Measurements from ENCODE around the gene PDCD1. TPM values are rescaled to one million over a fixed set of nuclear protein-coding genes. Genes with fewer than 3 reads are reported as not detected.
A peak's percentile ranks its signal among the peaks of the same experiment; 100 is the strongest.

Gene PDCD1
- total and polyA plus RNA-seq, 2 of the 13 experiments (the other 11 are each of a cell fraction or from before 2014, with no cell fraction given), result 0.04 TPM; not detected in 1

GRCh38 chr2:241848761-241849615 lies 9.7 kb downstream of the PDCD1 start:
- CTCF ChIA-PET (ENCODE audit: low intra/inter-chr PET ratio, low total read pairs), result no interaction called here
- Histone ChIP-seq H3K9ac (ENCODE audit: insufficient read depth, low read depth, low read length) (no peak overlapping the region), H4K20me1 (ENCODE audit: insufficient read depth, low read length) (no peaks in the 10 kb centered on the region), H3K27me3 (ENCODE audit: control insufficient read depth in 1 of 2, insufficient read depth in 2 of 2, low read length in 2 of 2) (peaks cover 31 to 73% of the 10 kb centered on the region in 2 experiments), H3K36me3 (replicated peaks in 1 of 2; ENCODE audit: control insufficient read depth in 1 of 2, insufficient read depth in 2 of 2, low read length in 2 of 2) (no peaks in the 10 kb centered on the region), H3K9me3 (ENCODE audit: low read length) (no peaks in the 10 kb centered on the region), H3K27ac (ENCODE audit: extremely low read length, insufficient read depth, low read length) (no peak overlapping the region), H3K4me3 (replicated peaks in 1 of 3; ENCODE audit: insufficient read depth in 1 of 3, low read depth in 2 of 3, low read length in 3 of 3) (no peak overlapping the region), H3K79me2 (ENCODE audit: insufficient read depth, low read length) (no peaks in the 10 kb centered on the region), H3K4me2 (ENCODE audit: low read depth, low read length) (no peak overlapping the region), H3K4me1 (ENCODE audit: insufficient read depth, low read length) (peaks cover 15% of the 10 kb centered on the region), H2AFZ (ENCODE audit: low read length) (no peak overlapping the region)
- no peak for ATAC-seq
- DNase-seq (ENCODE audit: low spot score), result no peak
- FAIRE-seq, result no peak
- intact Hi-C loops (cut with micrococcal nuclease; ENCODE audit: unreplicated experiment) (no loop called here), in situ Hi-C loops (cut with HindIII; ENCODE audit: extremely low pct_ligation_motif_present, low pct_unique_long_range_greater_than_20kb) (no loop called here)
- TF ChIP-seq WIZ (CRISPR knock-in tag; IDR thresholded peaks at IDR 0.05) (no peak), HNRNPLL (IDR thresholded peaks at IDR 0.05; ENCODE audit: low read depth, low read length, poor library complexity, severe bottlenecking) (peak; percentile 4)
- POLR2A ChIA-PET, result no interaction called here
- BruUV-seq (replicated peaks), result no TSS peak
- 75% methylated on average over 27 of the region's 39 CpGs for WGBS (ENCODE audit: low lambda C conversion rate)

GRCh38 chr2:241846406-241846805 lies 12.3 kb downstream of the PDCD1 start:
- H3K4me3 ChIP-seq (replicated peaks in 1 of 3; ENCODE audit: insufficient read depth in 1 of 3, low read depth in 2 of 3, low read length in 3 of 3), result no peak overlapping the region
- ChIA-PET CTCF (ENCODE audit: low intra/inter-chr PET ratio, low total read pairs) (no interaction called here), POLR2A (interaction anchor here (1.3 kb wide), 1 partner anchor 37 kb away, joined by 3 read pairs; the partner anchor contains the start of gene NEU4)
- no peak for TF ChIP-seq MLX (CRISPR knock-in tag; IDR thresholded peaks at IDR 0.05)
- TF ChIP-seq MBNL3 (CRISPR knock-in tag; conservative IDR thresholded peaks at IDR 0.05), result no peak
- no peak for TF ChIP-seq ZNF414 (CRISPR knock-in tag; IDR thresholded peaks at IDR 0.05)
- TF ChIP-seq PHF8 (CRISPR knock-in tag; IDR thresholded peaks at IDR 0.05), result no peak
- no peak for TF ChIP-seq ZNF296 (CRISPR knock-in tag; conservative IDR thresholded peaks at IDR 0.05)
- no peak for TF ChIP-seq NKX3-1 (CRISPR knock-in tag; IDR thresholded peaks at IDR 0.05)
- no peak for TF ChIP-seq ZBTB38 (CRISPR knock-in tag; IDR thresholded peaks at IDR 0.05)
- TF ChIP-seq ZKSCAN8 (CRISPR knock-in tag; IDR thresholded peaks at IDR 0.05; ENCODE audit: borderline replicate concordance), result no peak
- TF ChIP-seq EED (CRISPR knock-in tag; IDR thresholded peaks at IDR 0.05), result no peak
- TF ChIP-seq TFAP4 (IDR thresholded peaks at IDR 0.05; ENCODE audit: borderline replicate concordance, low read depth), result no peak
- TF ChIP-seq ZFAT (CRISPR knock-in tag; conservative IDR thresholded peaks at IDR 0.05), result no peak
- TF ChIP-seq ZNF383 (CRISPR knock-in tag; IDR thresholded peaks at IDR 0.05; ENCODE audit: borderline replicate concordance), result no peak
- TF ChIP-seq STAG1 (CRISPR knock-in tag; IDR thresholded peaks at IDR 0.05), result no peak
- in situ Hi-C loops (cut with HindIII; ENCODE audit: extremely low pct_ligation_motif_present, low pct_unique_long_range_greater_than_20kb) (no loop called here), intact Hi-C loops (cut with micrococcal nuclease; ENCODE audit: unreplicated experiment) (no loop called here)
- H3K27ac ChIP-seq (ENCODE audit: extremely low read length, insufficient read depth, low read length), result no peak overlapping the region
- no peaks in the 10 kb centered on the region; the same call in 1 of the 2 replicates for H4K20me1 ChIP-seq (ENCODE audit: insufficient read depth, low read length)
- H3K79me2 ChIP-seq (ENCODE audit: insufficient read depth, low read length), result no peaks in the 10 kb centered on the region
- BruUV-seq (replicated peaks), result no TSS peak
- no peak overlapping the region for H3K9ac ChIP-seq (ENCODE audit: insufficient read depth, low read depth, low read length)
- peaks cover 37% of the 10 kb centered on the region for H3K4me1 ChIP-seq (ENCODE audit: insufficient read depth, low read length)
- 63% methylated on average over 22 of the region's 22 CpGs for WGBS (ENCODE audit: low lambda C conversion rate)
- no peak overlapping the region for H3K4me2 ChIP-seq (ENCODE audit: low read depth, low read length)
- no peak for DNase-seq (ENCODE audit: low spot score)
- no peaks in the 10 kb centered on the region for H3K36me3 ChIP-seq (replicated peaks in 1 of 2; ENCODE audit: control insufficient read depth in 1 of 2, insufficient read depth in 2 of 2, low read length in 2 of 2)
- no peak overlapping the region for H2AFZ ChIP-seq (ENCODE audit: low read length)
- ATAC-seq, result no peak
- peaks cover 30 to 70% of the 10 kb centered on the region in 2 experiments for H3K27me3 ChIP-seq (ENCODE audit: control insufficient read depth in 1 of 2, insufficient read depth in 2 of 2, low read length in 2 of 2)
- no peak for FAIRE-seq
- no peaks in the 10 kb centered on the region for H3K9me3 ChIP-seq (ENCODE audit: low read length)
